ENCODE results near the gene RPS21.
A peak's percentile ranks its signal among the peaks of the same experiment; 100 is the strongest.

Gene RPS21

DNA sequence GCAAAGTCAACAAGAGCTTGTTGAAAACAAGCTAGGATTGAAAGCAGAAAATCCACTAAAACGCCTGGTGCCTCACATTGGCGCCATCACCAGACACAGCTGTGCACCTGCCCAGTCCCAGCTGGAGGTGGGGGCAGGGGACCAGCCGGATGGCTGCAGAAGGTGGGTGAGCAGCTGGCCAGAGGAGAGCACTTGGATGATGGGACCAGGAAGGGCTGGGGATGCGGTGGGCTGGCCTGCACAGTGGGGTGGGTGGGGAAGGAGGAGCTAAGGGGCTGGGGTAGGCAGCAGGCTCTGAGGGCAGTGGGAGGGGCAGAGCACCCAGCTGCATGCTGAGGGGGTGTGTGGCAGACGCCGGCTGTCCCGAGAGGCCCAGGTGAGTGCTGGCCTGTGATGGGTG lies 13.1 kb downstream of the RPS21 start:
- DNase-seq: no peak

- DNase-seq: no peak
Measured at GRCh38 chr20:62400541-62400940, 13.6 kb downstream of the RPS21 start.

- no peak for DNase-seq
Measured at GRCh38 chr20:62401331-62401779, 14.5 kb downstream of the RPS21 start.

DNA sequence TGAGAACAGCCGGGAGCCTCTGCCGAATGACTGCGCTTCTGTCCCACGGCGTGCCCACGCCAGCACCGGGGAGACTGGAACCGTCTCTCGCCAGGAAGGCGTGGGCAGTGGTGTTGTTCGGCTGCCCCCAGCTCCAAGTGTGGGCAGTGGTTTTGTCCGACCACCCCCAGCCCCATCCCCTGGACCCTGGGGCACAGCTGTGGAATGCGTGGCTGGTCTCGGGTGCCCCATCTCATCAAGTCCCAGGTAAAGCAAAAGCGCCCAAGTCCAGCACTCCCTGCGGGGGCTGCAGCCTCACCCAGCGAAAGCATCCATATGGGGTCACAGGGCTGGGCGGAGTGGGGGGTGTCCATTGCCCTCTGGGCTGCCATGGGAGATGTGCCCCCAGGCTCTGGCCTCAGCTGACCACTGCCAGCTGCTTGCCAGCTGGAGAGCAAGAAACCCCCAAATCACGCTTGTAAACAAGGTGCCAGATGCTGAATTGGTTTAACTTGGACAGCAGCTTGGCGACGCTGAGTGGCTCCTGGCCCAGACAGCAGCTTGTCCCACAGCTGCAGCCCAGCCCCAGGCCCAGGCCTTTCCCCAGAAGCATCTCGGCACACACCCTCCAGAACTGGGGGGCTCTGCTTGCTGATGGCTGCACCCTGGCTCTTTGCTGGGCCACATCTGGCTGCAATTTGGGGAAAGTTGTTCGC lies 15.7 kb downstream of the RPS21 start:
- DNase-seq: no peak

DNA sequence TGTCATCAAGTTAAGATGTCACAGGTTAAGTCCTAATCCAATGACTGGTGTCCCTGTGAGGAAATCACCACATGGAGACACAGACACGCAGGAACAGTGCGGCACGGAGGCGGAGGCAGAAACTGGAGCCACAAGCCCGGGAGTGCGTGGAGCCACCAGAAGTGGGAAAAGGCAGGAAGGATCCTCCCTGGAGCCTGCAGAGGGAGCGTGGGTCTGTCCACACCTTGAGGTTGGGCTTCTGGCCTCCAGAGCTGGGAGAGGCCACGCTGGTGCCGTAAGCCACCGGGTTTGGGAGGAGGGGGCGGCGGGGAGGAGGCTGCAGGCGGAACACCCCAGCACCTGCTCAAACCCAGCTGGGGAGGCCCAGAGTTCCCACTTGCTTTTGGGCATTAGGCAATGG lies 16.4 kb downstream of the RPS21 start:
- DNase-seq: no peak

- no peak for DNase-seq
Measured at GRCh38 chr20:62404112-62404665, 17.3 kb downstream of the RPS21 start.

DNA sequence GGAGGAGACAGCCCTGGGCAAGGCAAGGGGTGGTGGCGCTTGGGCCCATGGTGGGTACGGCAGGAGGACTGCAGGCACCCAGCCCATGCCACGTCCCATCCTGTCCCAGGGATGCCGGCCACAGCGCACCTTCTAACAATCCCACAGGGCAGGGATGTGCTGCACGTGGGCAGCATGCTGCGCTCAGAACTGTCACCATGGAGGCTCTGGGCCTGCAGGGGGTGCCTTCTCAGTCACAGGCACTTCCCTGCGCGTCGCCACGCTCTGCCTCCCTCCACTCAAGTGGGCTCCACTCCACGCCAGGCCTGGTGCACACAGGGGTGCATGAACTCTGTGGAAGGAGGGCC lies 17.8 kb downstream of the RPS21 start:
- DNase-seq: no peak

DNA sequence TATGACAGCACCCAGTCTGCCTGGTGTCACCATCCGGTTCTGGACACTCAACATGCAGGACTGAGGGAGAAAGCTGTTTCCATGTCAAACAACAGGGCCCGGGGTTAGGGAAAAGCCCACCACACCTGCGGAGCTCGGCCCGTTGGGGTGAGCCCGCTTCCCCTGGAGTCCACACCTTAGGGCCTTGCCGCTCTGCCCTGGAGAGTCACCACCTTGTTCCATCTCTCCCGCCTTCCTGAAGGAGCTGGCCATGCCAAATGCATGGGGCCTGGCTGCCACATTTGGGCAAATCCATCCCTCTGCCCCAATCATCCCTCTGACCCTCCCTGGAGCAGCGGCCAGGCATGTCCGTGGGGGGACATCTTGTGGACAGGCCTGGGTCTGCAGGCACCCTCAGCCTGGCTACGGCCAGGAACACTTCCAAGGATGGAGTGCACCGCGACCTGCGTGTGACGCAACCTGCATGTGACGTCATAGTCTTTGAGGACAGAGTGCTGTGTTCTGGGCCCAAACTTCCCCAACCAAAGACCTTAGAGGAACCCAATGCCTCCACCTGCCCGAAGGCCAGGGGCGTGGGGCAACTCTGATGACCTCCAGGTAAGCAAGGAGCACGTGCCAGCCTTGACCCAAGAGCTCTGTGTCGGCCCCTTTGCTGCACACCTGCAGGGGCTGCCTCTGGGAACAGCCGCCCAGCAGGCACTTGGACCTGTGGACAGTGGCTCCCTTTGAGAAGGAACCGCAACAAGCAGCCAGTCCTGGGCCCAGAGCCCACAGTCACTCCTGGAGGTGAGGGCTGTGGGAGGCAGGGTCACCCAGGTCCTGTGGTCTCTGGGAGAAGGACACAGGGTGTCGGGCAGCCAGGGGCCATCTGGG lies 18.4 kb downstream of the RPS21 start:
- DNase-seq: no peak

DNA sequence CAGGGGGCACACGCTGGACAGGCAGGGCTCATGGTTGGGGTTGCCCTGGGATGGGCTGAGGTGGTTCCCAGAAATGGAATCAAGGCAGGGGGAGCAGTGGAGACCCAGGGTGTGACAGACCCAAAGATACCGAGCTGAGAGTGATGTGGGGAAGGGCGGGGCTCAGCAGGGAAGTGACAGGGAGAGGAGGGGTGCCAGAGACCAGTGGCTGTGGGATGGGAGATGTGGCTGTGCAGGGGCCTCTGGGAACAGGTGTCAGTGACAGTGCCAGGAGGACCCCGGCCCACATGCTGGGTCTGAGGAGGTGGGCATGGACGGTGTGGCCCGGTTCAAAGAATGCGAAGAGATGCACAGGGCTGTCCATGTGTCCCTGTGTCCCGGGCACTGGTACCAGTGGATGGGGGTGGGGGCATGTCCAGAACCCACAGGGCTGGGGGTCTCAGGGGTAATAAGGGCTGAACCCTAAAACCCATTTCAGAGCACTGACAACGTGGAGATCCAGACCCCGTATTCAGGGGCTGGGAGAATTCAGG lies 19.1 kb downstream of the RPS21 start:
- DNase-seq: no peak

DNA sequence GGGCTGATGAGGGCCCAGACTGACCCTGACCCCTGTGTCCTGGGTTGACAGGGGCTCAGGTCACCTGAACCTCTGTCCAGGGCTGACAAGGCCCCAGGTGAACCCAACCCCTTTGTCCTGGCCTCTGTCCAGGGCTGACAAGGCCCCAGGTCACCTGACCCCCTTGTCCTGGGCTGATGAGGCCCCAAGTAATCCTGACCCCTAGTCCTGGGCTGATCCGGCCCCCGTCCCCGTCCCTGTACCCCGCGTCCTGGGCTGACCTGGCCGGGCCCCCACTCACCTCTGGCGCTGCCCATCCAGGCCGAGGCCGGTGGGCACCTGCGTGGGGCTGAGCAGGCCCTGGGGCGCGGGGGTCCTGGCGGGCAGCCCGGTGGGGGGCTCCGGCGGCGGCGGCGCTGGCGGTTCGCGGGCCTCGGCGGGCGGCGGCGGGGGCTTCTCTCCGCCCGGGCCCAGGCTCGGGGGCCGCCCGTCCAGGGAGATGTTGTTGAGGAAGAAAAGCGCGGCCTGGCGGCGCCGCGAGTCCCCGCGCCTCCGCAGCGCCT lies 19.8 kb downstream of the RPS21 start:
- no peak for DNase-seq

GRCh38 chr20:62407221-62407992 lies 20.5 kb downstream of the RPS21 start, which contains the start of gene CABLES2:
CABLES2 (minus strand) TSS chr20:62407285; CDS start chr20:62407276, 9 bp downstream.
- peak; percentile 59 for DNase-seq

- DNase-seq: no peak
Measured at GRCh38 chr20:62408055-62408454, 21.2 kb downstream of the RPS21 start.

- DNase-seq: no peak
Measured at GRCh38 chr20:62408640-62409039, 21.7 kb downstream of the RPS21 start.

GRCh38 chr20:62409086-62409853 lies 22.4 kb downstream of the RPS21 start:
- no peak for DNase-seq

DNA sequence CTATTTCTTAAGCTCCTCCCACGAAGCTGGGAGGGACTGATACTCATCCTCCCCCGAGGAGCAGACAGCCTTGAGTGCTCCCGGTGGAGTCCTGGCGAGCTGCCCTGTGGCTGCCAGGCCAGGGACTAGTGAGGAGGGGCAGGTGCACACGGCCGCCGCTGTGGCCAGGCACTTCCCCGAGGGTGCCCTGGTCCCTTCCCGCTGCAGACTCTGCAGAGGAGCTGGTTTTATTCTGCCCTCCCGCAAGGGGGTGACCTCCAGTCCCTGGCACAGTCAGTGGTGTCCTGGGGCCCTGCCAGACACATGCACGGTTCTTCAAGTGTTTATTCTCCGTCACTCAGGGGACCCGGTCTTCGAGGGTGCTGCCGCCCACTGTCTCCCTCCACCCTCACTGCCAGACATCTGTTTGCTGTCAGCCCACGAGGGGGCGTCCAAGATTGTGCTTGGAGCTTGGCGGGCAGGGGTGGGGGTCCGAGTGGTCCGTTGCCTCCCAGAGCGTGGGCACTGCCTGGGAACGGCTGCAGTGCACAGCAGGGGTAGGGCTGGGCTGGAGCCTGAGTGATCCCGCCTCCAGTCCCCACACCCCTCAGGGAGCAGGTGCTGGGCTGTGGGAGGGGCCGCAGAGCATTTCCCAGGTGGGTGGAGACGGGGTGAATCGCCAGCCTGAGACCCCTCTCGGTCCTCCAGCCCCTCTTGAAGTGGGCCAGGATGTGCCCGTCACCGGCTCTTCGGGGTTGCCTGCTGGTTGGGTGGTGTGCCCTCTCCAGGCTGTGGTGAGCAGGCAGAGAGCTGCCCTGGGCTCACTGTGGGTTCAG lies 23.2 kb downstream of the RPS21 start:
- DNase-seq: no peak

DNA sequence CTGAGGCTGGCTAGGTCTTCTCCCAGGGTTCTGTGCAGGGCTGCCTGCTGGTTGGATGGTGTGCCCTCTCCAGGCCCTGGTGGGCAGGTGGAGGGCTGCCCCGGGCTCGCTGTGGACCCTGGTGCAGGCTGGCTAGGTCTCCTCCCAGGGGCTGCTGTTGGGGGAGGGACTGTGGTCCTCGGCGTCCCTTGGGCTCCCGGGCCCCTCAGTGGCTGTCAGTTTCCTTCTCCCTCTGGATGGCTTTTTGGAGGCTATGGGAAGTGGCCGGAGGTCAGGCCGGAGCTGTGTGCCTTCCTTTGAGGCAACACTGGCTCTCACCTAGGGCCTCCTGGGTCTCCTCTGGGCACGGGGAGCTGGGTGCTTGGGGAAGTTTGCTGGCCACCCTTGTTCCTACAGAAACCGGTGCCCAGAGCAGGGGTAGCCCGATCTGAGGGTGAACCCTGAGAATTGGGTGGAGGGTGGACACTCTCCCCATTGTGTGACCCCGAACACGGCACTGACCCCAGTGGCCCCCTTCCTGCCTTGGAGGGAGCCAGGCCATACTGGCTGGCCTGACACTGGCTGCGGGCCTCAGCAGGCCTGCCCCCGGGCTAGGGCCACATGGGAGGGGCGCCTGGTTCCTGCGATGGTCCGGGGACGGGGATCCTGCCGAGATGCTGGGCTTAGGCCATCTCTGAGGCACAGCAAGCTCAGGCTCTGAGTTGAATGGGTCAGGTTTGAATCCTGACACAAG lies 24.0 kb downstream of the RPS21 start:
- DNase-seq: no peak

GRCh38 chr20:62411479-62412193 lies 24.7 kb downstream of the RPS21 start:
- DNase-seq: no peak

GRCh38 chr20:62412194-62413024 lies 25.5 kb downstream of the RPS21 start:
- DNase-seq: no peak
